ENCODE data around the gene ERC2.

The ERC2 gene

DNA sequence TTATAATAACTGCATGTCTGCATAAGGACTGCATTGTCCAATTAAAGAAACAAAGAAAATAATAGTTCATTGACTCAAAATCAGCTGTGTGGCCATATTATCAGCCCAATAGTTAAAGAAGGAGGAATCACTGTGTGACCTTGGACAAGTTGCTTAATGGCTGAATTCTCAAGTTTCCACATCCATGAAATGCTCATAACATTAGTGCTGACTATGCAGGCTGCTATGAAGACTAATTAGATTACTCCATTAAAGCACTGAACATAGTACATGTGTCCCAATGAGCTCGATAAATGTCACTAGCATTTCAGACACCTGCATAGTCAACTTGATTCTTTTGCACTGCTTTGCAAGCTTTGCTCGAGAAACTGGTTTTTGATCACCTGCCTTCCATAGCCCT, 870.0 kb downstream of the ERC2 start:
- DNase-seq: no peak

DNA sequence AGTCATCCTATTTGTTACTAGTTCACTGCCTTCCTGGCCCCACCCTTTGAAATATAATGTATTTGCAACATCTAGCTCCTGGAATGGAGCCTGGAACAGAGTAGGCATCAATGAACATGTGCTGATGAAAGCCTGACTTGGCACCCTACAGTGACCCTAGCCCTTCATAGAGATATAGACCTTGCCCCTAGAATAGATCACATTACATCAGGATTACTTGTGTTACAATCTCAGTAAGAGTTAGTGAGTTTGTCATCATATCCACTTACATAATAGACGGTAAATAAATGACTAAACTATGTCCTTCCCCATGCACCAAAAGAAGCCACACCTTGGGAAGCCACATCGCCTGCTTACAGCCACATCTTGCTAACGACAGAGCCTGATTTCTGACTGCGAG, 870.6 kb downstream of the ERC2 start:
- no peak for DNase-seq

DNA sequence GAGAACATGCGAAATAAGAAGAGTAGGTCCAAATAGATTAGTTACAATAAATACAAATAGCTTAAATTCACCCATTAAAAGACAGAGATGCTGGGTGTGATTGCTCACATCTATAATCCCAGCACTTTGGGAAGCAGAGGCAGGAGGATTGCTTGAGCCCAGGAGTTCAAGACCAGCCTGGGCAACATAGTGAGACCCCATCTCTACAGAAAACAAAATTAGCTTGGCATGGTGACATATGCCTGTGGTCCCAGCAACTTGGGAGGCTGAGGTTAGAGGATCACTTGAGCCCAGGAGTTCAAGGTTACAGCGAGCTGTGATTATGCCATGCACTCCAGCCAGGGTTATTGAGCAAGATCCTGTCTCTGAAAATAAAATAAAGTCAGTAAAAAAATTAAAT, 872.1 kb downstream of the ERC2 start:
- no peak for DNase-seq

DNA sequence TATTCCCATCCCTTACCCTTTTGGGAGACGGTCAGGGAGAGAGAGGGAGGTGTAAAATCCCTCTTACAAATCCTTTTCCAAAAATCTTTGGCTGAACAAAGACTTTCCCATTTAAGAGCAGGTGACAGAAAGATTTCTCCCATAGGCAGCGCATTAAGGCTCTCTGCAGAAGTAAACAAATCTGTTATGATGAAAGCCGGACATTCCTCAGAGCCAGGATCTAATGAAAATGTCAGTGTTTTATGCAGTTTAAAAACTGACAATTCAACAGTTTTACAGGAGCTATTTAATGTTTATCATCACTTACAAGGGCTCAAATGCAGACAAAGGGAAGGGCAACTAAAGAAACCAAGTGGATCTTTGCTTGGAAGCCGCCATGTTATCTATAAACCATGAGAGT, 872.8 kb downstream of the ERC2 start:
- DNase-seq: no peak

DNA sequence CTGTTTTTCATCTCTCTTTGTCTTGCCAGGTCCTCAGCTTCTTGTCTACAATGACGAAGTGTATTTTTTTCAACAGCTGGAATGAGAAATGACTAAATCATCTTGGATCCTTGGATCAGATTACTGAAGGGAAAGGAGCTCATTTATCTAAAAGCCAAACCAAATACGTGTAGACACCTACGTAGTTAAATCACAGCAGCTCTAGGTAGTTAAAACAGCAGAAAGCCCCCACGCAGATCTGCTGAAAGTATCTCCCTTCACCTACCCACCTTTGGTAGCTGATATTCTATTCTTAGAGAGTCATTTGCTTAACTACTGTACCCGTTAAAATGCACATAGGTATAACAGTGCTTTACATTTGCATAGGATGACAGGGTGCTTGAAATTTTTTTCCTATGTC, 875.7 kb downstream of the ERC2 start:
- no peak for DNase-seq

DNA sequence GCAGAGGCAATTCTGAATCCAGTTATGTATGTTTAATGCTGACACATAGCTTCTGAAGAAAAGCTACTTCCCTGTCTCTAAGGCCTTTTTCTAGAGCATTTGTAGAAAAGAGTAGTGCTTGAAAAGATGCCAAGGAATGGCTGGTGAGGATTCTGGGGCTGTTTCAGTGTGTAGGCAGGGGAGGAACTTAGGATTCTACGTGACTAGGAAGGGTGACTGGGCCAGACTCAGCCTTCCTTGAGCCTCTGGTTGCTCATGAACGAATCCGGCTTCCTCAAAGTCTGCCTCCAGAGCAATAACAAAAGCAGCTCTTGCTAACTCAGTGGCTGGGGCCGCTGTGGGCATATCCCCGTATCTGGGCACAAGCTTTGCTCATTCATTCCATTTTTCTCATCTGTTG, 876.4 kb downstream of the ERC2 start:
- DNase-seq: no peak

DNA sequence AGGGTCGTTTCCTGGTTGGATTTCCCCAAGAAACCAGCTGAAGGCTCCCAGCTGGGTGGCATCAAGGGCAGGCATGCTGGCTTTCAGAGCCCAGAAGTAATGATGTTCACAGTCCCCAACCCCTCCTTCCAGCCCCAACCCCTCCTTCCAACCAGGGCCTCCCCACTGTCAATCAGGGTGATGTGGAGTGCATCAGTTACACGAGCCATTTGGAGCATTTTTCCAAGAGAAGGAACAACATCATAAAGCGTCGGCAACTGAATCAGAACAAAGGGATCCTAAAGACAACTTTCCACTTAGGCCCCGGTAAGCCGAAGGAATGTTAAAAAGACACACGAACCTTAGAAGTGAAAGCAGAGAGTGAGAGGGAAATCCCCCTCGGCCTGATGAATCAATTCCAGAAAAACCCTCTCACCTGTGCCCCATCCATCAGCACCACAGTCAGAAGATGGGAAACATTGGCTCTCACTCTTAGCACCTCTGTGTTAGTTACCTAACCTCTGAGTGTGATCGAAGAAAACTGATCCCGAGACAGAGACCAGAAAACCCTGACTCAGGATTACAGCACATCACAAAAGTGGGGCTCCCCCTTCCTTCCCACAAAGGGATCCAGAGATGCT, 880.0 kb downstream of the ERC2 start:
- no peak for DNase-seq

DNA sequence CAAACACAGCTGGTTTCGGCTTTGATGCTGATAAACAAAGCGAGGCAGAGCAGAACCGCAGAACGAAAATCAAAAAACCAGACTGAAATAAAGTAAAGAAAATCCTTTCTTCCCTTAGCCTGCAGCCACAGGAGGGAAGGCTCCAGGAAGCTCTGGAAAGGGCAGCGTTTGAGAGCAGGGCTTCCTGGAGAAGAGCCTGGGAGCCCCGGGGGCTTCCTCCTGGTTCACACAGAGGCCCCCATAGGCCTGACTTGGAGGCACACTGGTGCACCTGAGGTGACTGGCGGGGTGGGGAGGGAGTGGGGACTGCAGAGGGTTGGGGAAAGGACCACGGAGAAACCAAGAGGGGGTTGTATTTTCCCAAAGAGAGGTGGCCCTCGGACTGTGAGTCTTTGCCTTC, 882.4 kb downstream of the ERC2 start:
- no peak for DNase-seq

DNA sequence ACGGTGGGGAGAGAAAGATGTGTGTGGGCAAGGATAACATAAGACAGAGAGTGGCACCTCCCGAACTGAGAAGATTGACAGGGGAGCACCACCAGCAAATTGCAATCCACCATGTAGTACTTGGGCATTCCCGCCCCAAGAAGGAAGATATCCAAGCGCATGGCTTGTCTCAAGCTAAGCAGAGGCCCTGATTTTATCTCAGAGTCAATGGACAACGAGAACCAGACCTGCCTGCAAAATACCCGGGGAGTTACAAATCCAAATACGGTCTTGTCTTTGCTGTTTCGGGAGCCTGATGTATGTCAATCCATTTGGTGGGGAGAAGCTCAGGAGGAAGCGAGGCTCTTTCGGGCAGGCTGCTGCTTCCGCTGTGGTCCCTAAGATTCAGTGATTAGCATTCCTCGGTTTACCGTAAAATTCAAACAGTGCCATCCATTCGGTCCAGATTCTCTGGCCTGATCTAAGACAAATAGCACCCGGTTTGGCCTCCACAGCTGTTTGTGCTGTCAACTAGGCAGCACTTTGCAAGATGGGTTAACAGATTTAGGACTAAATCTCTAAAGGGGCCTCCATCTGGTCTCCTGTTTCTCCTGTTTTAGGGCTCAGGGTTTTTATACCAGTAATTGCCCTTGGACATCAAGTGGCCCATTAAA, 883.4 kb downstream of the ERC2 start:
- no peak for DNase-seq

DNA sequence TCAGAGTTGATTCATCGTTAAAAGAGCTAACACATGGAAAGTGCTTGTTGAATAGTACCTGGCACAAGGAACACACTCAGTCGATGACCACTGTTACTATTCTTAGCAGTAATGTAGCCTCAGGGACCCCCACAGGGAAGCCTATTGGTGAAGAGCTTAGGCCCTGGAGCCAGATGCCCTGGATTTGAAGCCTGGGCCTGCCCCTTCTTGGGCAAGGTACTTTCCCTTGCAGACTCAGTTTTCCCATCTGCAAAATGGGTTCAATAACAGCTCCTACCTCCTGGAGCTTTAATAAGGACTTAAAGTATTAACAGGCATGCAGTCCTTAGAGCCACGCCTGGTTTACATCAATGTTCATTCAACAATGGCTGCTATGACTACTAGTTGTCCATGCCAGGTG, 884.2 kb downstream of the ERC2 start:
- no peak for DNase-seq

DNA sequence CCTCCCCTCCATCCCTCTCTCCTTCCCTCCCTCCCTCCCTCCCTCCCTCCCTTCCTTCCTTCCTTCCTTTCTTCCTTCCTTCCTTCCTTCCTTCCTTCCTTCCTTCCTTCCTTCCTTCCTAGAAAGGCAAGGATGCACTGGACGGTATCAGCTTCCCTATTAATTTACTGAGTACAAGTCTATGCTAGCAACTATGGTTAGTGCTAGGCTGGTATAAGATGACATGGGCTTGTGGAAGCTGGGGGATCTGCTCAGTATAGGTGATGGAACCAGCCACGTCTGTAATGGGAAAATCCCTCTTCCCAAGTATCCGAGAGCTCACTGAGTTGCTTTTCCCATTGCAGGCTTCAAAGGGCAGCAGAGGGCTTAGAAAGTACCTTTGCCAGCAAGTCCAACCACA, 884.8 kb downstream of the ERC2 start:
- DNase-seq: no peak

DNA sequence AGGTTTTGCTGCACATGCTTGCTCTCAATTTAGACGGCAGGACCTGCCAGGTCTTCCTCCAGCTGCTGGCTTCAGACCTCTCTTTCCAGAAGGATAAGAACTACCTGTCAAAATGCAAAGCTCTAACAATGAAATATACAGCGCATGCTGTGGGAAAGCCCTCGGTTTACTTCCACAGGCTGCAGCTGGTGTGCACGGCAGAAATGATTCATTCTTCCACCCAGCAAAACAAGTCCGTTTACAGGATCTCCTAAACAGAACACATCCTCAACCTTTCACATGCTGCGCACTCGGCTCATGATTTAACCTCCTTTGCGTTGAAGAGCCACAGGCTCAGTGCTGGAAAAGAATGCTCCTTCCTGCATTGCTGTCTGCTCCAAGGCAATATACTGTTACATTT, 888.8 kb downstream of the ERC2 start:
- no peak for DNase-seq

DNA sequence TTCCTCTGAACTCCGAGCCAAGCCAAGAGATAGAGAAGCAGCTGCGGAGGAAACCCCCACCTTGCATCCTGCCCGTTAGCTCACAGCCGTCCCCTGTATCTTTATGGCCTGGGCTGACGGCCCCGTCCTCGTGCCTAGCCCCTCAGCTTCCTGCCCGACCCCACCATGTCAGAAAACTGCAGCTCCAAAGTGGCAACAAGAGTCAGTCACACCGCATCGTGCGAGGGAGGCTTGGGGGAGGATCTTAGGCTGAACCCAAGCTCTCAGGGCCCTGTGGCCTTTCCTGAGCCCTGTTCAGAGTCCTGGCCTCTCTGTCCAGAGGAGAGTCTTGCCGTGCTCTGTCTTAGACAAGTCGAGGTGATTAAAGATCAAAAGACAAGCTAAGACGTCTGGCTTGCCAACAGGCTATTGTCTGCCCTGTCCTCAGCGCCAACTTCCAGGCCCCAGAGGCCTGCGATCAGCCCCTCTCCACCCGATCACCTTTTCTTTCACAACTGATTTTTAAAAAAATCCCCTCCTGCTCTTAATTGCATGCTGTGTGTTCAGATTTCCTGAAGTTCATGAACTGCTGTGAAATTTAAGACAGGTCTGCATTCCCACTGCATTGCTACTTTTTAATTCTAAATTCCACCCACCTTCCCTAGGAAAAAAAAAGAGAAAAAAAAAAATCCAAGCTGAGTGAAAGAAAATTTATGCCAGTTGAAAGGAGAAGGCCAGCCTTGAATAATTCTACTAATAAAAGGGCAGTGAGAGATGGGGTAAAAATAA, 891.5 kb downstream of the ERC2 start:
- DNase-seq: no peak

DNA sequence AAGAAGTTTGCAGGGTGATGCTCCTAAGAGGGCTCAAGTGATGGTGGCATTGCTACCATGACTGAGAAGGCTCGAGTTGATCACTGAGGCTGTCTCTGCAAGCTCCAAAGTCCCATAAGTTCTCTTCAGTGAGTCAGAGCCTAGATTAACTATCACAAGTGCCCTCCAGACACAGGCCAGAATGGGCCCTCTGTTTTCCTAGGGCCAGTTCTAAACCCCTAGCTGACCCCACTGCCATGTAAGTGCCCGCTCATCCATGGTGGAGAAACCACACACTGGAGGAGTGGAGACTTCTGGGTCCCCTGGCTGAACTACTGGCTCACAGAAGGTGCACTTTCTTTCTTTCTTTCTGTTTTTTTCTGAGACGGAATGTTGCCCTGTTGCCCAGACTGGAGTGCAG, 893.6 kb downstream of the ERC2 start:
- DNase-seq: no peak

DNA sequence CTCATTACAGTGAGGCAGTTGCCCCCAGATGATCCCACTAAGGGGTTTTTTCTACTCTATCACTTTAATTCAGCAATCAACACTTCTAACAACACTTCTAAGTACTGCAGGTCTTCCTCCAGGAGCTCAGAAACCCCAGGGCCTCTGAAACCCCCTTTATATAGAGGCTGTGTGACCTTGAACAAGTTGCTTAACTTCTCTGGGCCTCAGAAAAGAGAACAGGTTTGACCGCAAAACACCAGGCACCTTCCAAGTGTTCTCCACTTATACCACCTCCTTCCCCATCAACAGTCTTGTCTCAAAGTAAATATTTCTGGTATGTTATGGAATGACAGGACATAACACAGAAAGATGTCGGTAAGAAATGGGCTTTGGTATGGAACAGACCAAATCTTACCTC, 895.5 kb downstream of the ERC2 start:
- DNase-seq: no peak

DNA sequence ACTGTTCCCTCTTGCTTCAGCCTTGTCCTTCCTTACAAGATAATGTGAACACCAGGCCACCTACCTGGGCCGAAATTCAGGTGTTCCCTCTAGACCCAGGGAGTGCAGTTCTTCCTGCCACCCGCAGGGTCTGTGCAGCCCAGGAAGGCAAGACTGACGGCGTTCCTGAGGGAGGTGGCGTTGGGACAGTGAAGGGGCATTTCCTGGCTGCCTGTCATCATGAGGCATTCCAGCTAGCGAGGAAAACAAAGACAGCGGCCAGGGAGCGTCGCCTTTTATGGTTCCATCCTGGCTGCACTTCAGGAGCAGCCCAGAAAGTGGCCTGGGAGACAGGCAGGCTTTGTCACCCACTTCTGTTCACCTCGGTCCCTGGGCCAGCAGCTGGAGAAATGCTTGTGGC, 896.4 kb downstream of the ERC2 start:
- DNase-seq: no peak

DNA sequence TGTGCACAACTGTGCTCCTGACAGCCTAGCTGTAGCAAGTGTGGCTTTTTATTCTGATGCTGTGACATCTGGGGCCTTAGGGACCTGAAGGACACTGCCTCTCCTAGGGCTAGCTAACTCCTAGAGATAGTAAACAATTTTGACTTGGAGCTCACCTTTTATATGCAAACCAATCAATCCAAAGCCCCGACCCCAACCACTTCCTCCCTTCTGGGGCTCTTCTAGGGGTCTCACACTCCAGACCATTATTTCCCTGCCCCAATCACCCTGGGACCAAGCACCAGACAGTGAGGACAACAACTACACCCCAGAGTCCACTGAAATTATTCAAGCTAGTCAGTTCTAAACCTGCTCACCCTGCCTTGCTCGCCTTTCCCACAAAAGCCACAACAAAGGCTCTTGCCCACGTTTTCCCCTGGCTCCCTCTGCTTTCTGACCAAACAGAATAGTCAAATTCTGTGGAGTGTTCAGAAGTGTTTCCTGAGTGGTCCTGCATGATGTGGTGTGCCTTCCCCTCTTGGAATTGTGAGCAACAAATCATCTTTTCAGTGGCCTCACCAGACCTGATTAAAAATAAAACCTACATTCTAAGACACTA, 897.0 kb downstream of the ERC2 start:
- no peak for DNase-seq

DNA sequence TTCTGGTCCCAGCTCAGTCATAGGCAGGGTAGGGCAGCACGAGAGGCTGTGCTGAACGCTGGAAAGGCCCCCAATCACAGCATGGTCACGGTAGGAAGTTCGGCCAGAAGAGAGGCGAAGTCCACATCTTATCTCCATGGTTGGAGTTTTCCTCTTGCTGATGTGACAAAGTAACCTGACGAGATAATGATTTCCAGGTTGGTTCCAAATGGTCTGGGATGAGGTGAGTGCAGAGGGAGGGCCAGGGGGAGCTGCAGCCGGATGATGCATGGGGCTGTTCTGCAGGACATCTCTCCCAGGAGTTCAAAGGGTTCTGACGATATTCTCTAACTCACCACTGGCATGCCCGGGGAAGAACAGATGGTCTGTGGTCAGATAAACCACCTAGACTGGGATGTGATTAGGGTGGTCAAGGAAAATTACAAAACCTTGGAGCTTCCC, 898.0 kb downstream of the ERC2 start:
- no peak for DNase-seq

DNA sequence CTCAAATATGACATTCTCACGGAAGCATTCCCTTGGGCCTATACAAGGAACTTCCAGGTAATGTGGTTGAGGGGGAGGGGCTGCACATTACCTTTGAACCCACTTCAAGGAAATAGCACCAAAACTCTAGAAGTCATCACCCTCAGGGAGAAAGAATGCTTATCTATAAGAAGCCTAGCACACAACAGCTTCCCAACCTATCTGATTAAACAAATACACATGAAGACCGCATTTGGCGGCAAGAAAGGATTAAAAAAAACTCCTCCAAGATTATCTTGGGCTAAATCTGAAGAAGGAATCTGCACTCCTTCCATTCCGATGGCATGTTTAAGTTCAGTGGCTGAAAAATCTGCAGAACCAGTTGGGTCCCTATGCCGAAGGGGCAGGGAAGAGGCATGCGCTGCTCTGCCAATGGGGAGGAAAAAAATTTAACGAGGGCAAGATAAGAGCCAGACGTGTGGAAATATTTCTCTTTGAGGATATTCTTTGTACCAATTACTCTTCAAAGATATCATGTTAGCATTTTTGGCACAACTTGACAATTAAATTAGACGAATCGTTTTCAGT, 899.2 kb downstream of the ERC2 start:
- DNase-seq: no peak

DNA sequence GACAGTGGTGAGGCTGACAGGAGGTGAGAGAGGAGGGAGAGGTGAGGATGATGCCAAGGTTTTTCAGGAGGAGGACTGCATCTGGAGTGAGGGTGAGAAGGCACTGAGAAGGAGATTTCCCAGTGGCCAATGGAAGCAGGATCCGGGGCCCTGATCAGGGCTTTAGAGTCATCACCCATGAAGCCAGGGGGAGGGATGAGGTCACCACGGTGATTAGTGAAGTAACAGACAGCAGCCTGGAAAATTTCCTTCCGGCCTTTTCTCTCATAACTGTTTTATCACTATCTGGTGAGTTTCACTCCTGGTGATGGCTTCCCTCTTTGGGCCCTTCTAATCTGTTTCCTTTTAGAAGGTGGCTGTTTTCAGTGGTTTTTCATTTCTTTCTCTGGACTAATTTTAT, 900.7 kb downstream of the ERC2 start:
- no peak for DNase-seq

DNA sequence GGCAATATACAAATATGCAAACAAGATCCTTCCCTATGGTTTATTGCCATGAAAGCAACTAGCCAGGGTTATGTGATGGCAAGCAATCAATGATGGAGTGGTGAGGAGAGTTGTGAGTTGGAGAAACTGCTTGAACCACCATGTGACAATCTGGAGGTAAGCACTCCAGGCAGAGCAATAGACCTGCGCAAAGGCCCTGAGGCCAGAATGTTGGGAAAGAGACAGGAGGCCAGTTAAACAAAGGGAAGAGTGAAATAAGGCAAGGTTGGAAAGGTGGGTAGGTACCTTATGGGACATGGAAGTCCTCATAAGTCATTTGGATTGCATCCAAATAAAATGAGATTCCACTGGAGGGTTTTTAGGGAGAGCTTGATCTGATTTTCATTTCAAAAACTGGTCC, 901.1 kb downstream of the ERC2 start:
- DNase-seq: no peak

DNA sequence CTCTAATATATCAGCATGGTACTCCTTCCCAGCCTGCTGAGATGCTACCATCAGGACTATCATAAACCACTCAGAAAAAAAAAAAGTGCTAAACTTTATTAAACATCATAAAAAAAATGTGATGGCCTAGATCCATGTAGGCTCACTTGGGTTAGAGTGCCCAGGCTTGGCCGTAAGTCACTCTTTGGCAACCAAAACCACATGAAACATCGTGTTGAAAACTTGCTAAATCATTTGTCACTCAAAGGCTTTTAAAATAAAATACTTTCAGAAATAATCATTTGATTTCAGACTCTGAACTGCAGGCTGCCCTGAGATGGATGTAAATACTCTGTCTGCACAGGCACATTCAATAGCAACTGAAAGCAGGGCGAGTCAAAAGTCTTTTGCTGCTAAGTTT, 902.7 kb downstream of the ERC2 start:
- DNase-seq: no peak

DNA sequence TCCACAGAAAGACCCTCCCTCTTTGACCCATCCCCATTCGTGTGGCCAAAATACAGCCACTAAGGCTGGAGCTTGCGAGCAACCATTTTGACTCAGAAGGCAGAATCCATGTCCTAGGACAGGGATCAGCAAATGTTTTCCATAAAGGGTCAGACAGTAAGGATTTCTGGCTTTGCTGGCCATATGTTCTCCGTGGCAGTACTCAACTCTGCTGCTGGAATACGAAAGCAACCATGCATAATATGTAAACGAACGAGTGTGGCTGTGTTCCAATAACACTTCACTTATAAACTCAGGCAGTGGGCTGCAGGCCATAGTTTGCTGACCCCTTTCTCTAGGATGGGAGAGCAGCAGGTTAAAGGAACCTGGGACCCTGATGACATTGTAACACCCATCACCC, 903.5 kb downstream of the ERC2 start:
- DNase-seq: no peak

DNA sequence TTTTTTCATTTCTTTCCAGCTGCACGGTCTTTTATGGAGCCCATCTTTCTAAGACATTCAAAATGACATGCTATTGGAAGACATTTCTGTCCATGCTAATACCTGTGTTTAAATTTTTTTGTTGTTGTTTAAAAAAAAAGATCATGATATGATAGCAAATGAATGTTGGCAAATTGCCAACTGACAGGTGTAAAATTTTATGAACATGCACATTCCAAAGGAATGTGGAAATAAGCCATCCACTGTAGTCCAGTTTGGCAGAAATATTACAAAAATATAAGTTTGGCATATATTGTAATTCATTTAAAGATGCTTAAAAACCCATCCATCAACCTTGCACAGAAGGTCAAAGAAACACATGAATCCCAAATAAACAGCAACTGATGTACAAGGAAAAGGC, 905.6 kb downstream of the ERC2 start:
- no peak for DNase-seq
